Smooth muscle cell (in vitro differentiated cells): ENCODE measurements around the gene GSE1. TPM values are rescaled to one million over a fixed set of nuclear protein-coding genes. Genes with fewer than 3 reads are reported as not detected.

Experiments used
- DNase-seq: peaks from one replicate; lab custom pipeline; 2025; ENCODE audit not compliant: unreplicated experiment; lab: John Stamatoyannopoulos, UW
- H2AFZ ChIP-seq: fragments of 200-600 bp; sonication (generic); 2 replicates; pipeline ENCODE4 v1.6.0; 2016; ENCODE audit warnings: antibody characterized with exemption, low read depth, mild to moderate bottlenecking
- H3F3A ChIP-seq: fragments of 200-600 bp; sonication (generic); 2 replicates; pipeline ENCODE4 v1.6.0; 2017; ENCODE audit warnings: antibody characterized with exemption, low read depth
- H3K27ac ChIP-seq: fragments of 200-600 bp; sonication (generic); 2 replicates; pipeline ENCODE4 v1.5.1; 2016; ENCODE audit warnings: low read depth, mild to moderate bottlenecking
- H3K27me3 ChIP-seq: fragments of 200-600 bp; sonication (generic); 2 replicates; pipeline ENCODE4 v1.6.1; 2016; ENCODE audit warnings: low read depth, mild to moderate bottlenecking
- H3K36me3 ChIP-seq: fragments of 200-600 bp; sonication (generic); 2 replicates; pipeline ENCODE4 v1.5.1; 2016; ENCODE audit warnings: low read depth
- H3K4me1 ChIP-seq: fragments of 200-600 bp; sonication (generic); 2 replicates; pipeline ENCODE4 v1.5.1; 2016; ENCODE audit warnings: low read depth
- H3K4me2 ChIP-seq: fragments of 200-600 bp; sonication (generic); 2 replicates; pipeline ENCODE4 v1.6.0; 2016; ENCODE audit warnings: mild to moderate bottlenecking
- H3K4me3 ChIP-seq: fragments of 200-600 bp; sonication (generic); 2 replicates; pipeline ENCODE4 v1.5.1; 2016; ENCODE audit warnings: mild to moderate bottlenecking
- H3K79me2 ChIP-seq: fragments of 200-600 bp; sonication (generic); 2 replicates; pipeline ENCODE4 v1.6.0; 2016; ENCODE audit warnings: low read depth, mild to moderate bottlenecking
- H3K9ac ChIP-seq: fragments of 200-600 bp; sonication (generic); 2 replicates; pipeline ENCODE4 v1.6.0; 2016; ENCODE audit warnings: low read depth
- H3K9me3 ChIP-seq: fragments of 200-600 bp; sonication (generic); replicated peaks from 2 replicates; pipeline ENCODE4 v1.5.1; 2016; ENCODE audit warnings: low read depth
- H4K20me1 ChIP-seq: fragments of 200-600 bp; sonication (generic); 2 replicates; pipeline ENCODE4 v1.6.0; 2016; ENCODE audit warnings: low read depth
- CTCF ChIP-seq: fragments of 200-600 bp; sonication (generic); IDR thresholded peaks from 2 replicates; pipeline ENCODE4 v1.5.1; 2017; ENCODE audit warnings: borderline replicate concordance, mild to moderate bottlenecking, antibody characterized with exemption; ENCODE audit not compliant: insufficient read depth, poor library complexity, severe bottlenecking
- WGBS: methylation state at CpG from one replicate; pipeline ENCODE4 v1.1.7; 2016; ENCODE audit warnings: low lambda C conversion rate; 5-methylcytosine and 5-hydroxymethylcytosine counted together
- polyA plus RNA-seq: library from polyadenylated mRNA; unstranded; fragments of >200 nt; fragmentation: Nextera tagmentation; extraction: Ambion mirVana; gene quantifications from 2 replicates; pipeline ENCODE4 v1.2.1, GENCODE V29; 2016
- total RNA-seq: library from RNA; depleted of rRNA; stranded (reverse); fragments of >200 nt; gene quantifications from 2 replicates; pipeline ENCODE4 v1.2.3, GENCODE V29; 2014

GSE1 gene
- total and polyA plus RNA-seq, 2 experiments from 2014 or later: 13.6 to 27.7 TPM

DNA sequence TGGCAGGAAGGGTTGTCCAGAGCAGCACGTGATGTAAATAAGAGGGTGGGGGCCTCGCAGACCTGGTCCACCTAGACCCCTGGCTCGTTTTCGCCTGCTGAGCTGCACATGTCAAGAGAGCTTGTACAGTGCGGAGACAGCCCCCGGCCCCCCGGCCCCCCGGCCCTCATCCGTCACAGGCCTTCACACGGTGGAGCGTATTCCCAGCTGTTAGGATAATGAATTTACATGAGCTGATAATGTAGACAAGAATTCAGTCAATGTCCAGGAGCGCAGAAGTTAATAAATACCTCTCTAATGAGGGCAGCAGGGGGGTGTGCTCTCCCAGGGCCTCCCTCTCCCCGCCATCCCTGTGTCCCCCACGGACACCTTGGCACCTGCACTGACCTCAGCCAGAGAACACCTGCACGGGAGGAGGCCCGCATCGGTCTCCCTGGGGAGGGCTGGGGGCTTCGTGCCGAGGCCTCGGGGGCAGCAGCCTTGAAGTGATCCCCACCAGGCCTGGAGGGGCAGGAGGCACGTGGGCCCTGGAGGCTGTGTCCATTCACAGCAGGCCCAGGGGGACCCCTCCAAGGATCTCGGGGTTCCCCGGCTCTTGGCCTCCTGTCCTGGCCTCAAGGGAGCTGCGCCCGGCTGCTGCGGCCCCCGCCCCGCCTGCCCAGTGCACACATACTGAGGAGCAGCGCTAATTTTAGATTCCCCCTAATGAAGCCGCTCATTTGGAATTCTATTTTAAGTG is 14.6 kb downstream of the GSE1 start:
- peaks cover 34% of the 10 kb centered on the region for H3K4me1 ChIP-seq
- no peaks in the 10 kb centered on the region for H3F3A ChIP-seq
- H3K79me2 ChIP-seq: peaks cover 72% of the 10 kb centered on the region
- no peak for DNase-seq
- H3K9me3 ChIP-seq: no peaks in the 10 kb centered on the region
- no peaks in the 10 kb centered on the region for H3K36me3 ChIP-seq
- WGBS: 93% methylated on average over 28 of the region's 30 CpGs
- H3K4me3 ChIP-seq: no peak overlapping the region
- H3K9ac ChIP-seq: no peak overlapping the region
- no peak overlapping the region for H3K4me2 ChIP-seq
- H2AFZ ChIP-seq: no peak overlapping the region
- H3K27me3 ChIP-seq: no peaks in the 10 kb centered on the region
- no peak for TF ChIP-seq CTCF
- H3K27ac ChIP-seq: no peak overlapping the region
- peaks cover 100% of the 10 kb centered on the region for H4K20me1 ChIP-seq

DNA sequence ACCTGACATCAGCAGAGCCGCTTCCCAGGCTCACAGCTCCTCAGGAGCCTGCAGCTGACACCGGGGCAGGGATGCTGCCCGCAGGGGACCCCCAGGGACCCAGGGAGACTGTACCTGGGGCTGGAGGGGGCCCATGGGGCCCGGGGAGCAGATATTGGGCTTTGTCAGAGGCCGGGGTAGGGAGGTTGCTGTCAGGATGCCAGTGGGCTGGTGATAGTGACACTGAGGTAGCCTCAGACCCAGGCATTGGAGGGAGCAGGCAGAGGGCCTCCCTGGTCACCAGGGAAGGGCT is 15.1 kb downstream of the GSE1 start:
- Histone ChIP-seq H3F3A (no peaks in the 10 kb centered on the region), H3K9me3 (no peaks in the 10 kb centered on the region), H3K9ac (no peak overlapping the region), H3K79me2 (peaks cover 71% of the 10 kb centered on the region), H3K4me1 (peaks cover 34% of the 10 kb centered on the region), H3K4me3 (no peak overlapping the region), H3K4me2 (no peak overlapping the region), H4K20me1 (peaks cover 100% of the 10 kb centered on the region), H2AFZ (no peak overlapping the region), H3K27ac (no peak overlapping the region), H3K36me3 (no peaks in the 10 kb centered on the region), H3K27me3 (no peaks in the 10 kb centered on the region)
- no peak for DNase-seq
- no peak for TF ChIP-seq CTCF
- 96% methylated on average over 5 of the region's 5 CpGs for WGBS

GRCh38 chr16:85628645-85629044 is 15.5 kb downstream of the GSE1 start:
- H3K79me2 ChIP-seq: peaks cover 71% of the 10 kb centered on the region

More at GRCh38 chr16:85628645-85629044, 15.5 kb downstream of the GSE1 start:
- Histone ChIP-seq H4K20me1 (peaks cover 100% of the 10 kb centered on the region), H3K27ac (no peak overlapping the region), H3K4me3 (no peak overlapping the region), H2AFZ (no peak overlapping the region), H3K9ac (no peak overlapping the region), H3K4me2 (no peak overlapping the region), H3K27me3 (no peaks in the 10 kb centered on the region), H3K9me3 (no peaks in the 10 kb centered on the region), H3K36me3 (no peaks in the 10 kb centered on the region), H3K4me1 (peaks cover 34% of the 10 kb centered on the region), H3F3A (no peaks in the 10 kb centered on the region)
- 96% methylated on average over 14 of the region's 14 CpGs for WGBS
- DNase-seq: no peak
- no peak for TF ChIP-seq CTCF
